Measurements from ENCODE around the gene HSPA12B. TPM values are rescaled to one million over a fixed set of nuclear protein-coding genes. Genes with fewer than 3 reads are reported as not detected.

HSPA12B gene
- polyA plus RNA-seq, 4 donors, result 2.7 to 9.7 (median 4.1) TPM; not detected in 1

DNA sequence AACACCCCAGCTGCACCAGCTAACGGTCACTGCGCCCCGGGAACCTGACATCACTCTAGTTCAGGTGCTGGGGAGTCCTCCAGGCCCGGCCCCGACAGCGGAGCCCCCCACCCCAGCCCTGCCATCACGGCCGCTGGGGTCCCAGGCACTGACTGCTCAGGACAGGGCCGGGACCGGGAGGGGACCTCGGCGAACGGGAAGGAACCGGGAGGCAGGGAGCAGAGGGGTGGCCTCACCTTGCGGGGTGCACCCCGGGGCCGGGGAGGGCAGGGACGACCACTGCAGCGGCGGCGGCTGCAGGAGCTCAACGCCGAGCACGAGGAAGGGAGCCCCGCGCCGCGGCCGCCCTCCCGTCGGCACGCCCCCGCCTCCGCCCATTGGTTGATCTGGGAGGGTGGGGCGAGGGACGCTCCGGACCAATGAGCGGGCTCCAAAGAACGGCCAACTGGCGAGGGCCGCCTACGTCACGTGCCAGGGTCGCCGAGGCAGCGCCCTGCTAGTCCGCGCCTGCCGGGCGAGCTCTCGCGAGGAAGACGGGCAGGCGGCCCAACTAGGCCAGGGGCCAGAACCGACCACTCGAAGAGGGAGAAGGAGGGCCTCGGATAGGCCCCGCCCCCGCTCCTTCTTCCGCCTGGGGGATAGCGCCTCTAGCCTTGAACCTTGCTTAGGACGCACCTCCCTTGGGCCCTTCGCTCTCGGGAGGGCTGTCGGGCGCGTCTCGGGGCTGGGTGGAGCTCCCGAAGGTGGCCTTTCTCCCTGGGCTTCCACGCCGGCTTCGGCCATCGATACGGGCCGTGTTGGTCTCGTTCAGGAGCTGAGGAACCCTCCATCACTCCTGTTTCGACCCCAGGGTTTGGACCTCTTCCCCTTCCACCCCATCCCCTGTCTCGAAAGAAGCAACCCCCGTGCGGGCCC lies 35.2 kb downstream of the HSPA12B start, which contains the start of gene ADISSP:
Gene ADISSP (minus strand): TSS at position 327 of the 915 bp plus-strand sequence. CDS start 7,653 bp downstream, outside the sequence.
- WGBS, 3 donors, result 0 to 1% (median 0%) methylated on average over 55 to 80 of the region's 80 CpGs
- Histone ChIP-seq H3K4me3 (ENCODE audit: low read depth in 1 of 3, low read length in 3 of 3) (peak within 1 kb of the TSS; percentile 54 to 60 (median 59)), H3K27ac (ENCODE audit: low read depth in 1 of 3, low read length in 2 of 3) (peak within 1 kb of the TSS; percentile 60 to 94 (median 92)), H3K27me3 (ENCODE audit: control insufficient read depth in 3 of 3, insufficient read depth in 3 of 3, low read length in 3 of 3) (no peaks in the 10 kb centered on the region), H3K9me3 (ENCODE audit: control insufficient read depth in 2 of 2, insufficient read depth in 1 of 2, low read depth in 1 of 2, low read length in 1 of 2) (no peaks in the 10 kb centered on the region), H3K36me3 (ENCODE audit: control insufficient read depth in 3 of 3, insufficient read depth in 2 of 3, low read depth in 1 of 3, low read length in 3 of 3) (peaks cover 0 to 11% (median 0%) of the 10 kb centered on the region in 3 donors), H3K4me1 (ENCODE audit: control insufficient read depth in 3 of 3, insufficient read depth in 2 of 3, low read depth in 1 of 3, low read length in 2 of 3) (peaks cover 0 to 31% (median 1%) of the 10 kb centered on the region in 3 donors)
- no peak for FAIRE-seq
- DNase-seq, result peak; percentile 98 to 99

DNA sequence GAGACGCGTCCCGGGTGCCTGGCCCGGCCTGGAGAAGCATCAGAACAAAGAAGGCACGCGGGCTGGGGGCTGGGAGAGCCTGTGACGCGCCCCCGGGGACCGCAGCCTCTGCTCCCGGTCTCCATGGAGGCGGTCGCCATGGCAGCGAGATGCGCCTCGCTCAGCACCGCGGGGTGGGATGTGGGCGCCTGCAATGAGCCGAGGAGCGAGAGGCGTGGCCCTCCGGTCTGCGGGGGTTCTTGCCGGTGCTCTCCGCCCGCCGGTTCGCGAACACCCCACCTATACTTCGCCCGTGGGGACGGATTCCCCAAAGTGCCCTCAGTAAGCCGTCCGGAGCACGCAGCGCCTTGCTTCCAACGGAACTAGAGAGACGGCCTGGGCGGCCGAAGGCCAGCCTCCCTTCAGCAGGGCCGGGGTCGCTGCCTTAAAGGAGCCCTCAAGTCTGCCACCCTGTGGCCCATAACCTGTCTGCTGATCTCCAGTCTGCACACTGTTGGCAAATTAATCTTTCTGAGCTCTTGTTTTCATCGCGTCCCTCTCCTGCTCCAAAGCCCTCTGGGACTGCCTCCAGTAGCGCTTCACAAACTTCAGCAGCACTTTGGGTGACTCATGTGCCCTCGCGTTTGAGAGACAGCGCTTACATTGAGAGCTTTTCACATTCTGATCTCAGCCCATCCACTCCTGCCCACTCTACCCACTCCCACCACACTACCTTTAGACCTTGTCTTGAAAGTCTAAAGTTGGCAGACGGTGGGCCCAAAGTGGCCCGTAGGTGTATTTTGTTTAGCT lies 36.1 kb downstream of the HSPA12B start:
- H3K36me3 ChIP-seq (ENCODE audit: control insufficient read depth in 3 of 3, insufficient read depth in 2 of 3, low read depth in 1 of 3, low read length in 3 of 3), result peaks cover 0 to 11% (median 0%) of the 10 kb centered on the region in 3 donors
- H3K4me1 ChIP-seq (ENCODE audit: control insufficient read depth in 3 of 3, insufficient read depth in 2 of 3, low read depth in 1 of 3, low read length in 2 of 3), result peaks cover 0 to 30% (median 1%) of the 10 kb centered on the region in 3 donors
- peak; percentile 59 to 84 for DNase-seq
- H3K4me3 ChIP-seq (ENCODE audit: low read depth in 1 of 3, low read length in 3 of 3), result peak overlapping the region; percentile 53 to 60 (median 59)
- no peaks in the 10 kb centered on the region for H3K27me3 ChIP-seq (ENCODE audit: control insufficient read depth in 3 of 3, insufficient read depth in 3 of 3, low read length in 3 of 3)
- 1% methylated on average over 49 to 51 of the region's 51 CpGs for WGBS, 3 donors
- H3K9me3 ChIP-seq (ENCODE audit: control insufficient read depth in 2 of 2, insufficient read depth in 1 of 2, low read depth in 1 of 2, low read length in 1 of 2), result no peaks in the 10 kb centered on the region
- no peak for FAIRE-seq
- peak overlapping the region; percentile 60 to 94 (median 92) for H3K27ac ChIP-seq (ENCODE audit: low read depth in 1 of 3, low read length in 2 of 3)

DNA sequence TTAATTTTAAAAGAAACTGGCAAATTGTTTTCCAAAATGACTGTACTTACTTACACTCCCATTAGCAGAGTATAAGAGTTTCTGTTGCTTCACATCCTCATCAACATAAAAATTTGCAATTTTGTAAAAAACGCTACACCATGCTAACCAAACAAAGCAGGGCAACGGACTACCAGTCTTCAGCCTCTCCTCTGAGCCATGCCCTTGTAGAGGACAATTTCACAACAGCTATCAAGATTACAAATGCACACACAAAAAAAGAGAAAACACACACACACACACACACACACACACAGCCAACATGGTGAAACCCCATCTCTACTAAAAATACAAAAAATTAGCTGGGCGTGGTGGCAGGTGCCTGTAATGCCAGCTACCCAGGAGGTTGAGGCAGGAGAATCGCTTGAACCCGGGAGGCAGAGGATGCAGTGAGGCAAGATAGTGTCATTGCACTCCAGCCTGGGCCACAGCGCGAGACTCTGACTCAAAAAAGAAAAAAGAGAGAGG lies 39.1 kb downstream of the HSPA12B start:
- peaks cover 0 to 11% (median 1%) of the 10 kb centered on the region in 3 donors for H3K4me1 ChIP-seq (ENCODE audit: control insufficient read depth in 3 of 3, insufficient read depth in 2 of 3, low read depth in 1 of 3, low read length in 2 of 3)
- no peaks in the 10 kb centered on the region for H3K36me3 ChIP-seq (ENCODE audit: control insufficient read depth in 3 of 3, insufficient read depth in 2 of 3, low read depth in 1 of 3, low read length in 3 of 3)
- H3K9me3 ChIP-seq (ENCODE audit: control insufficient read depth in 2 of 2, insufficient read depth in 1 of 2, low read depth in 1 of 2, low read length in 1 of 2), result peaks cover 0 to 6% of the 10 kb centered on the region in 2 donors
- DNase-seq (no peak), FAIRE-seq (no peak)
- no peak overlapping the region for H3K27ac ChIP-seq (ENCODE audit: low read depth in 1 of 3, low read length in 2 of 3)
- H3K4me3 ChIP-seq (ENCODE audit: low read depth in 1 of 3, low read length in 3 of 3), result no peak overlapping the region
- no peaks in the 10 kb centered on the region for H3K27me3 ChIP-seq (ENCODE audit: control insufficient read depth in 3 of 3, insufficient read depth in 3 of 3, low read length in 3 of 3)
- WGBS, 3 donors, result 75 to 84% (median 84%) methylated on average over 7 of the region's 7 CpGs

DNA sequence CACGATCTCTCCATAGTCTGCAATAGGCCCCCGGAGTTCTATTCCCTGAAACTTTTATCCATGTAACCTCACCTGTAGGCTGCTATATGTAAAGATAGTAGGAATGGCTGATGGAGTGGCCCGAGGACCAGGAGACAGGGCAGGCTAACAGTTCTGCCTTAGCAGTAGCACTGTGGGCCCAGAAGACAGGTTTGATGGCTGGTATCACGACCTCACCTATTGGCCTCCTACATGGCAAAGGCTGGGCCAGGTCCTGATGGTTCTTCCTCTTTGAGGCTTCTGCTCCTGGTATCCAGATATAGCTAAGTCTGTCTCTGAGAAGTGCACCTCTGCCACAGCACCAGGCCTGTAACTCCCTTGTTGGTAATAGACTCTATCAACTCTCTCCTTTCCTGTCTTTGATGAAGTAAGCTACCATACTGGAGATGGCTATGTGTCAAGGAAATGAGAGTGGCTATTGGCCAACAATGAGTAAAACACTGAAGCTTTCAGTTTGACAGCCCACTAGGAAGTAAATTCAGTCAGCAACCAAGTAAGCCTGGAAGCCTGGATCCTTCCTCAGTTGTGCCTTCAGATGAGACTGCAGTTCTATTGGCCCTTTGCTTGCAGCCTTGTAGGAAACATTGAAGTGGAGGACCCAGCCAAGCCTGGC lies 43.1 kb downstream of the HSPA12B start:
- FAIRE-seq, result no peak
- DNase-seq, result no peak
- 90 to 91% (median 91%) methylated on average over 4 of the region's 4 CpGs for WGBS, 3 donors
- peaks cover 0 to 12% of the 10 kb centered on the region in 2 donors for H3K9me3 ChIP-seq (ENCODE audit: control insufficient read depth in 2 of 2, insufficient read depth in 1 of 2, low read depth in 1 of 2, low read length in 1 of 2)
- H3K27ac ChIP-seq (ENCODE audit: low read depth in 1 of 3, low read length in 2 of 3), result no peak overlapping the region
- H3K27me3 ChIP-seq (ENCODE audit: control insufficient read depth in 3 of 3, insufficient read depth in 3 of 3, low read length in 3 of 3), result peaks cover 0 to 32% (median 0%) of the 10 kb centered on the region in 3 donors
- H3K4me3 ChIP-seq (ENCODE audit: low read depth in 1 of 3, low read length in 3 of 3), result no peak overlapping the region
- H3K36me3 ChIP-seq (ENCODE audit: control insufficient read depth in 3 of 3, insufficient read depth in 2 of 3, low read depth in 1 of 3, low read length in 3 of 3), result no peaks in the 10 kb centered on the region
- peaks cover 0 to 21% (median 5%) of the 10 kb centered on the region in 3 donors for H3K4me1 ChIP-seq (ENCODE audit: control insufficient read depth in 3 of 3, insufficient read depth in 2 of 3, low read depth in 1 of 3, low read length in 2 of 3)

DNA sequence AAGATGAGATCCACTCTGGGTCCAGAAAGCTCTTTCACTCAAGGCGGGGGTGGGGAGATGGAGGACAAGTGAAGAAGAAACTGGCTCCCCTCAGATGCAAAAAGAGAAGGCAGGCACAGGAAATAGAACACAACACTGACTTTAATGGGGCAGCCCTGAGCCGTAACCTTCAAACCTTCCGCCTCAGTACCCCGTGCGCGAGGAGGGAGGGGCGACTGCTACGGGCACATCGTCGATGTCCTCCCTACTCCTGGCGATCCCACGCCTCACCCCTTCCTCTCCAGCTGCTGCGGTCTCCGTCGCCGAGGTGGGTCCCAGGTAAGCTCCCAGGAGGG lies 44.9 kb downstream of the HSPA12B start:
- Histone ChIP-seq H3K4me3 (ENCODE audit: low read depth in 1 of 3, low read length in 3 of 3) (peak overlapping the region; percentile 34 to 62 (median 41)), H3K27me3 (ENCODE audit: control insufficient read depth in 3 of 3, insufficient read depth in 3 of 3, low read length in 3 of 3) (peaks cover 0 to 32% (median 0%) of the 10 kb centered on the region in 3 donors), H3K9me3 (ENCODE audit: control insufficient read depth in 2 of 2, insufficient read depth in 1 of 2, low read depth in 1 of 2, low read length in 1 of 2) (peaks cover 0 to 12% of the 10 kb centered on the region in 2 donors), H3K27ac (ENCODE audit: low read depth in 1 of 3, low read length in 2 of 3) (no peak overlapping the region), H3K4me1 (ENCODE audit: control insufficient read depth in 3 of 3, insufficient read depth in 2 of 3, low read depth in 1 of 3, low read length in 2 of 3) (peaks cover 0 to 38% (median 5%) of the 10 kb centered on the region in 3 donors), H3K36me3 (ENCODE audit: control insufficient read depth in 3 of 3, insufficient read depth in 2 of 3, low read depth in 1 of 3, low read length in 3 of 3) (peaks cover 0 to 5% (median 0%) of the 10 kb centered on the region in 3 donors)
- DNase-seq (no peak), FAIRE-seq (no peak)
- 9 to 11% (median 10%) methylated on average over 16 of the region's 16 CpGs for WGBS, 3 donors

- Histone ChIP-seq H3K4me3 (ENCODE audit: low read depth in 1 of 3, low read length in 3 of 3) (peak overlapping the region; percentile 34 to 62 (median 41)), H3K9me3 (ENCODE audit: control insufficient read depth in 2 of 2, insufficient read depth in 1 of 2, low read depth in 1 of 2, low read length in 1 of 2) (peaks cover 0 to 12% of the 10 kb centered on the region in 2 donors), H3K27me3 (ENCODE audit: control insufficient read depth in 3 of 3, insufficient read depth in 3 of 3, low read length in 3 of 3) (peaks cover 0 to 32% (median 0%) of the 10 kb centered on the region in 3 donors), H3K27ac (ENCODE audit: low read depth in 1 of 3, low read length in 2 of 3) (no peak overlapping the region), H3K4me1 (ENCODE audit: control insufficient read depth in 3 of 3, insufficient read depth in 2 of 3, low read depth in 1 of 3, low read length in 2 of 3) (peaks cover 0 to 45% (median 5%) of the 10 kb centered on the region in 3 donors), H3K36me3 (ENCODE audit: control insufficient read depth in 3 of 3, insufficient read depth in 2 of 3, low read depth in 1 of 3, low read length in 3 of 3) (peaks cover 0 to 11% (median 0%) of the 10 kb centered on the region in 3 donors)
- FAIRE-seq (no peak), DNase-seq (peak; percentile 30 to 63)
- WGBS, 3 donors, result 2 to 3% (median 2%) methylated on average over 60 to 70 of the region's 70 CpGs
Measured at GRCh38 chr20:3777716-3778629, 45.5 kb downstream of the HSPA12B start.

DNA sequence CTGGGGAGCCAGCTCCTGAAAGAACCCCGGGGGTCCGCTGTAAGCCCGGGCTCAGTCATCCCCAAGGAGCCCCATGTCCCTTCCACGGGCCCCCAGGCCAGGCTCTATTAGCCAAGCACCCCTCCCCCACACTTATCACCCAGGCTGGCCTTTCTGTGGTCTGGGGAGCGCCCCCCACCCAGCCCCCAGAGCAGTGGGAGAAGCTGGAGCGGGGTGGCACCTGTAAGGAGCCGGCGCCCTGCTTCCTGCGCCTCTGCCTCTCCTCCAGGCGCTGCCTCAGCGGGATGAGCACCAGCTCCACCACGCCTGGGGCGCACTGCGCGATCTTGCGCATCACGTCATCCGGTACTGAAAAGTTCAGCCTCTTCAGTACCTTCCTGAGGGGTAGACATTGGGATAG lies 46.5 kb downstream of the HSPA12B start:
- no peak for FAIRE-seq
- no peak for DNase-seq

More for the DNA sequence above, 46.5 kb downstream of the HSPA12B start:
- Histone ChIP-seq H3K4me1 (ENCODE audit: control insufficient read depth in 3 of 3, insufficient read depth in 2 of 3, low read depth in 1 of 3, low read length in 2 of 3) (peaks cover 0 to 52% (median 5%) of the 10 kb centered on the region in 3 donors), H3K27ac (ENCODE audit: low read depth in 1 of 3, low read length in 2 of 3) (no peak overlapping the region), H3K27me3 (ENCODE audit: control insufficient read depth in 3 of 3, insufficient read depth in 3 of 3, low read length in 3 of 3) (peaks cover 0 to 32% (median 0%) of the 10 kb centered on the region in 3 donors), H3K4me3 (ENCODE audit: low read depth in 1 of 3, low read length in 3 of 3) (no peak overlapping the region), H3K36me3 (ENCODE audit: control insufficient read depth in 3 of 3, insufficient read depth in 2 of 3, low read depth in 1 of 3, low read length in 3 of 3) (peaks cover 0 to 20% (median 0%) of the 10 kb centered on the region in 3 donors), H3K9me3 (ENCODE audit: control insufficient read depth in 2 of 2, insufficient read depth in 1 of 2, low read depth in 1 of 2, low read length in 1 of 2) (peaks cover 0 to 12% of the 10 kb centered on the region in 2 donors)
- WGBS, 3 donors, result 26 to 34% (median 28%) methylated on average over 11 to 18 of the region's 18 CpGs

All from small intestine (tissue), 7 donors.